Stimulated activated CD8-positive, alpha-beta memory T cell treated with anti-CD3 and anti-CD28 coated beads, Interleukin-4, amount 100 ng/mL, for 1 hour (primary cell): Measurements from ENCODE around the gene FAM90A26.
"Not testable (repeated sequence)": the region's sequence is repeated elsewhere in the genome, so short reads cannot be mapped to it uniquely, and the experiment has no call there.

Experiments used
- DNase-seq, 2 donors: peaks; one replicate each; pipeline ENCODE4 v3.0.0-alpha.2; 2020; ENCODE audit warnings: low read depth in 2 of 2, low spot score in 1 of 2

FAM90A26 gene, protein sequence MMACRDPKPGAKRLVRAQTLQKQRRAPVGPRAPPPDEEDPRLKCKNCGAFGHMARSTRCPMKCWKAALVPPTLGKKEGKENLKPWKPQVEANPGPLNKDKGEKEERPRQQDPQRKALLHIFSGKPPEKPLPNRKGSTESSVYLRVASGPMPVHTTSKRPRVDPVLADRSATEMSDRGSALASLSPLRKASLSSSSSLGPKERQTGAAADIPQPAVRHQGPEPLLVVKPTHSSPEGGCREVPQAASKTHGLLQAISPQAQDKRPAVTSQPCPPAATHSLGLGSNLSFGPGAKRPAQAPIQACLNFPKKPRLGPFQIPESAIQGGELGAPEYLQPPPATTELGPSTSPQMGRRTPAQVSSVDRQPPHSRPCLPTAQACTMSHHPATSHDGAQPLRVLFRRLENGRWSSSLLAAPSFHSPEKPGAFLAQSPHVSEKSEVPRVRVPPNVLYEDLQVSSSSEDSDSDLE

DNA sequence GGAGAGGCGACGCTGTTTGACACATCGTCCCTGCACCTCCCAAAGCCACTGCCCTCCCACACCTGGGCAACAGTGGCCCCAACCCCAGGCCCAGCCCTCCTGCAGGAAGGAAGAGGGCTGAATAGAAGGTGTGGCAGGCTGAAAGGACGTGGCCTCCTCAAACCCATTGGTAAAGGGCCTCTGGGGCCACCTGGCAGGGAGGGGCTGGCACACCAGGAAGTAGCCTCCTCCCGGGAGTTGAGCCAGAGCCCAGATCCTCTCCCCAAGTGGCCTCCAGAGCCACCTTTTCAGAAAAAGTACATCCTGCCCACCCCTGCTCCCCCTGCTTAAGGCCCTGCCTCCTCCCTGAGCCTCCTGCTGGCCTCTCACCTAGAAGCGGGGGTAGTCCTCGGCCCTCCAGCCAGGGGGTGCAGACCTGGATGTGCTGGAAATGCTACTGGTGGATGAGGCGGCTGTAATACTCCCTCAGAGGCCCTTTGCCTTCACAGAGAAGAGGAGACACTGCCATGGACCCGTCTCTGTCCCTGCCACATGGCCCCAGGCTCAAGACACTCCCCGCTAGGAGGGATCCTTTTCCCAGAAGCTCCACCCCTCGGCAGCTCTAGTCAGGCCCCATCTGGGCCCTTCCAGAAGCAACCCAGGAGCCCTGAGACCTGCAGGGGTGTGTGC lies at the start of gene FAM90A26:
TSS of gene FAM90A26 (plus strand) at position 619 of the 669 bp plus-strand sequence. CDS start 2,764 bp downstream, outside the sequence.
- not testable (repeated sequence) for DNase-seq

DNA sequence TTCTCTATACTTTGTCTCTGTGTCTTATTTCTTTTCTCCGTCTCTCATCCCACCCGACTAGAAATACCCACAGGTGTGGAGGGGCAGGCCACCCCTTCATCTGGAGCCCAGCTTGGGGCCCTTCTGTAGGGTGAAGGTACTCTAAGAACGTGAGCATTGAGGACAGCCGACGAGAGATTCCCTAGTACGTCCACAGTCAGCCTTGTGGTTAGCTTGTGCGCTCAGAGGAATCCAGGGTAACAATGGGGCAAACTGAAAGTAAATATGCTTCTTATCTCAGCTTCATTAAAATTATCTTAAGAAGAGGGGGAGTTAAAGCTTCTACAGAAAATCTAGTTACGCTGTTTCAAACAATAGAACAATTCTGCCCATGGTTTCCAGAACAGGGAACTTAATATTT lies 47.5 kb upstream of the FAM90A26 start:
- DNase-seq = not testable (repeated sequence)

- DNase-seq = peak in 1 of 2 donors; percentile 2
Observed at GRCh38 chr4:9123572-9124007, 46.6 kb upstream of the FAM90A26 start.

DNA sequence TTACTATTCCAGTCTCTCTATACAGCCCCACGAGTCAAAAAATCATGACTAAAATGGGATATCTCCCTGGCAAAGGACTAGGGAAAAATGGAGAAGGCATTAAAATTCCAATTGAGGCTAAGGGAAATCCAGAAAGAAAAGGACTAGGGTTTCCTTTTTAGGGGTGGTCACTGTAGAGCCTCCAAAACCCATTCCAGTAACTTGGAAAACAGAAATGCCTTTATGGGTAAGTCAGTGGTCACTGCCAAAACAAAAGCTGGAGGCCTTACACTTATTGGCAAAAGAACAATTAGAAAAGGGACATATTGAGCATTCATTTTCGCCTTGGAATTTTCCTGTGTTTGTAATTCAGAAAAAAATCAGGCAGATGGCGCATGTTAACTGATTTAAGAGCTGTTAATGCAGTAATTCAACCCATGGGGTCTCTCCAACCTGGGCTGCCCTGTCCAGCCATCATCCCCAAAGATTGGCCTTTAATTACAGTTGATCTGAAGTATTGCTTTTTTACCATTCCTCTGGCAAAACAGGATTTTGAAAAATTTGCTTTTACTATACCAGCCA lies 44.5 kb upstream of the FAM90A26 start:
- not testable (repeated sequence) for DNase-seq

DNA sequence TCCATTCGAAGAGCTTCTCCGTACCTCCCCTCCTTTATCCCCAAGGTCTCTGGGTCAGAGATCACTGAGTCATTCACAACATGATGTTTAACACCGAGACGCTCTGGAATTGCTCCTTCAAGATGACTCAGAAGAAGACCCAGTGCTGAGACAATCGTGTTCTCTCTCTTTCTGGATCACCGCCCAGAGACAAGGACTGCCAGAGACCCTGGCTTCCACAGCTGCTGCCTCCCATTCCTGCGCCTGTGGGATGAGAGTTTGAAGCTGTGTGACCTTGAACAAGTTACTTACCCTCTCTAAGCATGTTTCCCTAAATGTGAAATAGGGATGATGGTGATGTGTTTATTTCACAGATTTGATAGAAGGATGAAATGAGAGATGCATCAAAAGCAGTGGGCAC lies 38.8 kb upstream of the FAM90A26 start:
- not testable (repeated sequence) for DNase-seq

- not testable (repeated sequence) for DNase-seq
Observed at GRCh38 chr4:9132849-9133248, 37.4 kb upstream of the FAM90A26 start.

DNA sequence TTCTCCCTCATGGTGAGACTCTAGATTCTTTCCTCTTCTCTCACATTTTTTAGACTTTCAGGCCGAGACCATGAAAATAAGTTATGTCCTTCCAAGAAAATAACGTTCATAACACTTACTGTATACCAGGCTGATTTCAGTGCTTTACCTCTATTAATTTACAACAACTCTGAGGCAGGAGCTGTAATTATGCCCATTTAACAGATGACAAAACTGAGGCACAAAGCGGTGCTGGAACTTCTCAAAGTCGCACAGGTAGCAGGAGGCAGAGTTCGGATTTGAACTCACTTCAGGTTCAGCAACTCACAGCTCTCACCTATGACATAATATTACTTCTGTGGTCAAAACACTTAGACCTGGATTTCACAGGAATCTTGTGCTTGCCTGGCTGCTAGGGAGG lies 36.2 kb upstream of the FAM90A26 start:
- DNase-seq = not testable (repeated sequence)

DNA sequence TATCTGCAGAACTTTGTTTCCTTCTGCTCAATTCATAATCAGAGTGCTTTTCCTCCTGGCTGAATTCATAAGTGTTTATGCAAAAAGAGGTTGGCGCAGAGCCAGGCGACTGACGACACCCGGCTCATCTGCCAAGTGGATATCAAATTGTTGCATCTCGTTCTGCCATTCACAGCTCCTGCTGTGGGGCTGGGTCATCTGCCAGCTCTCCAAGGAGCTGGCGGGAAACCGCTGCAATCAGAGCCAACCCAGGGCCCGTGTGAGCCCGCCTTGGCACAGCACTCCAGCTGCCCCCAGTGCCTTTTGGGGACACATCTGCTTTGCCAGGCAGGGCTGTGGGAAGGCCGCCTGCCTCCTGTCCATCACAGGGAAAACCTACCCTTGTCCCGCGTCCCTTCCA lies 35.7 kb upstream of the FAM90A26 start:
- DNase-seq = not testable (repeated sequence)

DNA sequence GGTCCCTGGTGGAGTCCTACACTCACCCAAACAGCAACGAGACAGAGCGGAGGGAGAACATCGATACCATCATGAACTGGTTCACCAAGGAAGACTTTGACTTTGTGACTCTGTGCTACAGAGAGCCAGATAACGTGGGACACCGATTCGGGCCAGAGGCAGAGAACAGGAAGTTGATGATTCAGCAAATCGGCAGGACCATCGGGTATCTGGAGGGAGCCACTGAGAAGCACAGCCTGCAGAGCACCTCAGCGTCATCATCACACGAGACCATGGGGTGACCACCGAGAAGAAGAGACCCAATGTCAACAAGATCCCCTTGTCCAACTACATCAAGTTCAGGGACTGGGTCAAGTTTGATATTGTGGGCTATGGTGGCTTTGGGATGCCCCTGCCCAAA lies 29.2 kb upstream of the FAM90A26 start:
- DNase-seq = not testable (repeated sequence)

- not testable (repeated sequence) for DNase-seq
Observed at GRCh38 chr4:9142786-9143185, 27.4 kb upstream of the FAM90A26 start.

GRCh38 chr4:9143421-9144080 lies 26.7 kb upstream of the FAM90A26 start:
- DNase-seq = no peak

DNA sequence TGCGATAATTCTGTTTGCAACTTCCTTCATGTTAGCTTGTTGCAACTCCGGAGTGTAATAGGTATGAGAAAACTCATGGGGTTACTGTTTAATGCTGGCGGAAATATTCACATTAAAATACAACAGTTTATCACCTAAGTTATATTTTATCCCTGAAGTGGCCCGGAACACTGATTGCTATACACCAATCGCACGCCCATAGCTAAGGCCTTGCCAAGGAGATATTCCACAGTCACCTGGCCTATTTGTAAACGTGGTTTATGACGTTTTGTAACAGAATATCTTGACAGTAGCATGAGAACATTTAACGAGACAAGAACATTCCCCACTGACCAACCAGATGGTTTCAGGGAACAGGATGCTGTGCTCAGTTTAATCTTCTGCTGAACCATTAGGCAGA lies 23.2 kb upstream of the FAM90A26 start:
- no peak for DNase-seq

DNA sequence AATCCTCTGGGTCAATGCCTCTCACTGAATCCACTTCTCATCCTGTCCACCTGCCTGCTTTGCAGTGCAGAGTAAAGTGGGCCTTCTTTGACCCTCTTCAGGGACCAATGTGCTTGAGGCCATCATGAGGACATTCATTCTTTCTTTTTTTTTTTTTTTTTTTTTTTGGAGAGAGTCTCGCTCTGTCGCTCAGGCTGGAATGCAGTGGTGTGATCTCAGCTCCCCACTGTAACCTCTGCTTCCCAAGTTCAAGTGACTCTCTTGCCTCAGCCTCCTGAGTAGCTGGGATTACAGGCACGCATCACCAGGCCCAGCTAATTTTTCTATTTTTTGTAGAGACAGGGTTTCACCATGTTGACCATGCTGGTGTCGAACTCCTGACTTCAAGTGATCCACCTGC lies 22.8 kb upstream of the FAM90A26 start:
- not testable (repeated sequence) for DNase-seq

- not testable (repeated sequence) for DNase-seq
Observed at GRCh38 chr4:9148611-9149409, 21.4 kb upstream of the FAM90A26 start.

GRCh38 chr4:9151809-9152179 lies 18.4 kb upstream of the FAM90A26 start:
- not testable (repeated sequence) for DNase-seq

GRCh38 chr4:9152180-9153007 lies 17.8 kb upstream of the FAM90A26 start:
- peak; percentile 81 to 89 for DNase-seq

GRCh38 chr4:9153008-9153570 lies 17.1 kb upstream of the FAM90A26 start:
- peak; percentile 88 to 91 for DNase-seq

- peak in 1 of 2 donors; percentile 0 for DNase-seq
Observed at GRCh38 chr4:9153571-9154157, 16.5 kb upstream of the FAM90A26 start.
